K562 (cell line): Measurements from ENCODE around the gene INPP5K. TPM values are rescaled to one million over a fixed set of nuclear protein-coding genes. Genes with fewer than 3 reads are reported as not detected.

Experiments used
- ATAC-seq: fragments of 200-7000 bp; cut with Tn5 transposase; 3 replicates; pipeline ENCODE4 v1.9.1; 2020; ENCODE audit warnings: moderate library complexity
- BruUV-seq: library from RNA; stranded (reverse); fragments of 400-500 nt; replicated peaks from 2 replicates; lab custom pipeline; 2021; lab: Mats Ljungman, UMichigan
- CTCF ChIA-PET: fragments of 300-600 bp; formaldehyde crosslinking; extraction: SDS; loops from one replicate; lab custom pipeline; 2021; ENCODE audit warnings: low intra/inter-chr PET ratio; lab: Yijun Ruan, JAX
- POLR2A ChIA-PET: fragments of 300-600, 350-650 bp; sonication (Branson Sonifier 250); formaldehyde crosslinking; extraction: SDS; loops from one replicate; lab custom pipeline; 2021; ENCODE audit warnings: antibody characterized with exemption, inconsistent platforms; lab: Yijun Ruan, JAX
- DNase-seq, 4 experiments: peaks; one replicate each; pipeline versions ENCODE4 v3.0.0 to v3.0.0-alpha.2; 2011 to 2018; ENCODE audit warnings: low spot score in 3 of 4, mixed read lengths in 3 of 4; ENCODE audit errors: extremely low read depth in 1 of 4
- FAIRE-seq: peaks from 2 replicates; lab custom pipeline; 2011; peaks lifted over from hg19 to GRCh38; lab: Jason Lieb, UNC
- H2AFZ ChIP-seq: 2 replicates; pipeline ENCODE4 v1.6.0; 2011; ENCODE audit warnings: low read depth, low read length, control low read depth, inconsistent platforms
- H3K27ac ChIP-seq: fragments of 200-600 bp; 3 replicates; pipeline ENCODE4 v1.8.0; 2011; ENCODE audit warnings: low read depth, mild to moderate bottlenecking, control low read depth, inconsistent platforms, low read length, moderate library complexity, mixed read lengths; ENCODE audit errors: extremely low read depth
- H3K27me3 ChIP-seq, 2 experiments: fragments of 300-600 bp in 1 of 2; 2 replicates in 1 of 2; 3 replicates in 1 of 2; pipeline versions ENCODE4 v1.6.0 to v1.8.0; 2011; ENCODE audit warnings: inconsistent platforms in 2 of 2, low read length in 2 of 2, mild to moderate bottlenecking in 1 of 2, mixed read lengths in 1 of 2, moderate library complexity in 1 of 2; ENCODE audit not compliant: control insufficient read depth in 2 of 2, insufficient read depth in 2 of 2
- H3K36me3 ChIP-seq: fragments of 300-600 bp; 3 replicates; pipeline ENCODE4 v1.8.0; 2011; ENCODE audit warnings: mild to moderate bottlenecking, low read length, inconsistent platforms; ENCODE audit not compliant: control insufficient read depth, insufficient read depth
- H3K4me1 ChIP-seq, 2 experiments: fragments of 200-600 bp in 1 of 2; replicated peaks in 1 of 2; 2 replicates in 1 of 2; 3 replicates in 1 of 2; pipeline versions ENCODE4 v1.5.1 to v1.8.0; 2011; ENCODE audit warnings: inconsistent platforms in 2 of 2, low read length in 2 of 2, mild to moderate bottlenecking in 1 of 2, mixed read lengths in 1 of 2, moderate library complexity in 1 of 2; ENCODE audit not compliant: control insufficient read depth in 2 of 2, insufficient read depth in 2 of 2
- H3K4me2 ChIP-seq: 2 replicates; pipeline ENCODE4 v1.6.1; 2011; ENCODE audit warnings: low read length, control low read depth, inconsistent platforms, mixed read lengths; ENCODE audit not compliant: insufficient read depth
- H3K4me3 ChIP-seq: fragments of 200-600 bp; sonication (generic), shearing (Covaris generic); 2 replicates; pipeline ENCODE4 v1.5.1; 2016; ENCODE audit warnings: control low read depth, inconsistent platforms
- H3K79me2 ChIP-seq: fragments of 200-600 bp; 3 replicates; pipeline ENCODE4 v1.8.0; 2011; ENCODE audit warnings: low read length, inconsistent platforms; ENCODE audit not compliant: control insufficient read depth, insufficient read depth
- H3K9ac ChIP-seq, 2 experiments: 2 replicates each; pipeline versions ENCODE4 v1.6.0 to v1.6.1; 2011; ENCODE audit warnings: low read depth in 2 of 2, low read length in 2 of 2, control low read depth in 1 of 2, inconsistent platforms in 1 of 2, mild to moderate bottlenecking in 1 of 2, mixed read lengths in 1 of 2; ENCODE audit not compliant: insufficient read depth in 1 of 2
- H3K9me1 ChIP-seq: one replicate; pipeline ENCODE4 v1.6.0; 2011; ENCODE audit warnings: inconsistent platforms, mild to moderate bottlenecking, low read length, moderate library complexity; ENCODE audit not compliant: control insufficient read depth, insufficient read depth
- H3K9me3 ChIP-seq: replicated peaks from 2 replicates; pipeline ENCODE4 v1.5.1; 2011; ENCODE audit warnings: low read depth, low read length, inconsistent platforms; ENCODE audit not compliant: control insufficient read depth, insufficient read depth
- H4K20me1 ChIP-seq: replicated peaks from 2 replicates; pipeline ENCODE4 v1.6.1; 2011; ENCODE audit warnings: low read length, inconsistent platforms, mixed read lengths; ENCODE audit not compliant: control insufficient read depth, insufficient read depth
- L3MBTL2 ChIP-seq: fragments of 450-650 bp; IDR thresholded peaks from 2 replicates; pipeline ENCODE4 v1.6.1; 2016; ENCODE audit warnings: mild to moderate bottlenecking, moderate library complexity
- POLR2G ChIP-seq: fragments of 200-400 bp; formaldehyde crosslinking; IDR thresholded peaks from 2 replicates; pipeline ENCODE4 v1.6.1; 2017; ENCODE audit warnings: low read depth, mild to moderate bottlenecking, antibody characterized with exemption, low read length, moderate library complexity
- ZNF143 ChIP-seq: sonication (generic); formaldehyde crosslinking; IDR thresholded peaks from 2 replicates; pipeline ENCODE4 v1.9.0; 2022; ENCODE audit warnings: mild to moderate bottlenecking, missing genetic modification reagents
- WGBS: fragments of 100-300 bp; shearing (Covaris generic); methylation state at CpG from one replicate; pipeline ENCODE4 v1.1.6; 2016; ENCODE audit warnings: low coverage, mixed read lengths; ENCODE audit not compliant: insufficient coverage; ENCODE audit errors: missing lambda C conversion rate; 5-methylcytosine and 5-hydroxymethylcytosine counted together
- in situ Hi-C: fragments of 300-500 bp; cut with MboI; formaldehyde crosslinking; loops from 4 replicates; pipeline ENCODE4 v1.15.0; 2018; ENCODE audit warnings: inconsistent platforms, mixed read lengths
- intact Hi-C: fragments of 100-400 bp; cut with micrococcal nuclease; formaldehyde crosslinking; loops from 2 replicates; pipeline ENCODE4 v1.14.2; 2022
- polyA plus RNA-seq, 8 experiments: library from polyadenylated mRNA; depleted of rRNA in 4 of 8; stranded (reverse) in 5 of 8; unstranded in 3 of 8; fragments of >200 nt; fragmentation: Nextera tagmentation in 2 of 8; fragmentation: Illumina TruSeq in 1 of 8; extraction: Ambion mirVana in 2 of 8; extraction: Trizol in 1 of 8; gene quantifications; 2 replicates each; pipeline versions ENCODE4 v1.2.1 to v1.2.3, GENCODE V29; 2011 to 2014; ENCODE audit warnings: inconsistent platforms in 1 of 8, missing spikeins in 1 of 8
- total RNA-seq, 7 experiments: library from RNA; depleted of rRNA in 6 of 7; stranded (reverse); fragments of >200 nt in 6 of 7; fragmentation: Illumina TruSeq in 2 of 7; extraction: Trizol in 2 of 7; gene quantifications; 2 replicates each; pipeline versions ENCODE4 v1.2.1 to v1.2.3, GENCODE V29; 2011 to 2021; ENCODE audit warnings: low replicate concordance in 1 of 7
- TF ChIP-seq, protein P1 (sequence below), 2 experiments: IDR thresholded peaks; 2 replicates each; pipeline ENCODE4 v1.6.1; 2011; ENCODE audit warnings: borderline replicate concordance in 1 of 2, control low read depth in 1 of 2, low read depth in 1 of 2, low read length in 1 of 2, mild to moderate bottlenecking in 1 of 2, mixed read lengths in 1 of 2, moderate library complexity in 1 of 2; ENCODE audit not compliant: insufficient read depth in 1 of 2, insufficient read length in 1 of 2, poor library complexity in 1 of 2, severe bottlenecking in 1 of 2; ENCODE audit errors: extremely low read depth in 1 of 2
- TF ChIP-seq, protein P2 (sequence below): sonication (generic); formaldehyde crosslinking; IDR thresholded peaks from 2 replicates; pipeline ENCODE4 v1.8.0; 2023; ENCODE audit warnings: mild to moderate bottlenecking, missing genetic modification reagents

Gene INPP5K
- total and polyA plus RNA-seq, 9 of the 15 experiments (the other 6 are each of a cell fraction or from before 2014, with no cell fraction given), result 0.63 to 15.1 (median 10.1) TPM

DNA sequence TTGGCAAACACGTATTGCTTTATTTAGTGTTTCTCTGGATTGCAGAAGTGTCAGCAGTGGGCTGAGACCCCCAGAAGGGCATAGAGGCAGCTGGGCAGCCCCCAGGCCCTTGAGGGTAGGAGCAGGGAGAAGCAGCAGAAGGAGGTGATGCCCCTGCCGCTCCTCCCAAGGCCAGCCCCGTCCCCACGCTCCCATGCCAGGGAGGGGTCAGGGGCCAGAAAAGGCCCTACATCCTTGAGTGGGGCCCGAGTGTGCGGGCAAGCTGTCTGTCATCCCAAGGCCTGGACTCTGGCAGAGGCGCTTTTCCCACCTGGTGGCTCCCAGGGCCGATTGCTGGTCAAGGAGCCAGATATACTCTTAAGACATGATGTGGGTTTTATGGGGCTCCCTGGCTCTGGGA is 52.2 kb downstream of the INPP5K start:
- in situ Hi-C loops, result no loop called here
- BruUV-seq, result no TSS peak

DNA sequence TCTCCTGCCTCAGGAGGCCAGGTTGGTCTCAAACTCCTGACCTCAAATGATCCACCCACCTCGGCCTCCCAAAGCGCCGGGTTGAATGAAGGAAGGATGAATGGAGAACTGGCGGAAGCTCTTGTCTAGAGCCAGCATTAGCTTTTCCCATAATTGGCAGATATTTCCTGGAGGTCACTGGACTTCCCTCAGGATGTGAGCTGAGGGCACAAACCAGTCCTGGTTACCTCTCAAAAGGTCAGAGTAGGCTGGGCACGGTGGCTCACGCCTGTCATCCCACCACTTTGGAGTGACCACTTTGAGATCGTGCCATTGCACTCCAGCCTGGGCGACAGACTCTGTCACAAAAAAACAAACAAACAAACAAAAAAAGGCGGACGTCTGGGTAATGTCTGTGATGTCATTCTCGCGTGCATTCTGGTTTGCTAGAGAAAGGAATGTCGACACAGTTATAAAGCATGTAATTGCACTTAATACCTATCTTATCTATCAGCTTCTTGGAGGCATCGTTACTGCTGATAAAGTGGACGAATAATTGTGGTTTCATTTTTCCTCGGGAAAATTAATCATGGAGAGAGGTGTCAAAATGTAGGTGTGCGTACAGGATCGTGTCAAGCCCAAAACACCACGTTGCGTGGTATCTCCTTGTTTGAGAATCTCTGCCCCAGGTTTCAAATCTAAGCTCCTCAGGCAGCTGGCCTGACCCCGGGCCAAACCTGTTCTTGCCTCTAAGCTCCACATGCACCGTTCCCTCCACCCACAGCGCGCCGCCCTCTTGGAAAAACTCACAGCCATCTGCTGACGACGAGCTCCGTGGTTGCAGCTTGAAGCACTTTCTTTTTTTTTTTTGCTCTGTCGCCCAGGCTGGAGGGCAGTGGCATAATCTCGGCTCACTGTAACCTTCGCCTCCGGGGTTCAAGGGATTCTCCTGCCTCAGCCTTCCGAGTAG is 54.0 kb downstream of the INPP5K start:
- Histone ChIP-seq H3K4me3 (no peak overlapping the region), H2AFZ (no peak overlapping the region), H3K27ac (no peak overlapping the region), H3K4me2 (no peak overlapping the region; the same call in 1 of the 2 replicates), H3K9me1 (no peaks in the 10 kb centered on the region), H3K36me3 (peaks cover 4% of the 10 kb centered on the region; the same call in 1 of the 3 replicates), H3K79me2 (no peaks in the 10 kb centered on the region), H4K20me1 (no peaks in the 10 kb centered on the region), H3K4me1 (peaks cover 10 to 18% of the 10 kb centered on the region in 2 experiments; a peak in 3 of 5 replicates), H3K9ac (peak overlapping the region in 1 of 2 experiments; percentile 31; a peak in 1 of 4 replicates), H3K27me3 (no peaks in the 10 kb centered on the region), H3K9me3 (no peaks in the 10 kb centered on the region)
- CTCF ChIA-PET, result interaction anchor here (0.7 kb wide), 1 partner anchor 42 kb away, joined by 3 read pairs; no protein-coding TSS in a partner anchor
- FAIRE-seq, result peak; percentile 6
- peak in 1 of 4 experiments; percentile 22 for DNase-seq
- in situ Hi-C loops (no loop called here), intact Hi-C loops (no loop called here)
- 49% methylated on average over 29 of the region's 33 CpGs for WGBS
- peak; percentile 49; the same call in 2 of the 3 replicates for ATAC-seq
- POLR2A ChIA-PET, result interaction anchor here (0.6 to 1.5 kb wide), 11 partner anchors 9 to 346 kb away, joined by 3 to 6 read pairs (median 3); partner anchors contain the start of gene MYO1C
- BruUV-seq, result no TSS peak
- TF ChIP-seq, protein P1, sequence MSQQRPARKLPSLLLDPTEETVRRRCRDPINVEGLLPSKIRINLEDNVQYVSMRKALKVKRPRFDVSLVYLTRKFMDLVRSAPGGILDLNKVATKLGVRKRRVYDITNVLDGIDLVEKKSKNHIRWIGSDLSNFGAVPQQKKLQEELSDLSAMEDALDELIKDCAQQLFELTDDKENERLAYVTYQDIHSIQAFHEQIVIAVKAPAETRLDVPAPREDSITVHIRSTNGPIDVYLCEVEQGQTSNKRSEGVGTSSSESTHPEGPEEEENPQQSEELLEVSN (IDR thresholded peaks at IDR 0.05; ENCODE audit: borderline replicate concordance in 1 of 2, extremely low read depth in 1 of 2, insufficient read depth in 1 of 2, insufficient read length in 1 of 2, low read depth in 1 of 2, low read length in 1 of 2, poor library complexity in 1 of 2, severe bottlenecking in 1 of 2), result peak in 1 of 2 experiments; percentile 83
- 0 out of 2 replicates have a peak, but pooled peaks have one; percentile 28 for TF ChIP-seq POLR2G
- peak; percentile 46; the same call in 1 of the 2 replicates for TF ChIP-seq L3MBTL2
- TF ChIP-seq, protein P2, sequence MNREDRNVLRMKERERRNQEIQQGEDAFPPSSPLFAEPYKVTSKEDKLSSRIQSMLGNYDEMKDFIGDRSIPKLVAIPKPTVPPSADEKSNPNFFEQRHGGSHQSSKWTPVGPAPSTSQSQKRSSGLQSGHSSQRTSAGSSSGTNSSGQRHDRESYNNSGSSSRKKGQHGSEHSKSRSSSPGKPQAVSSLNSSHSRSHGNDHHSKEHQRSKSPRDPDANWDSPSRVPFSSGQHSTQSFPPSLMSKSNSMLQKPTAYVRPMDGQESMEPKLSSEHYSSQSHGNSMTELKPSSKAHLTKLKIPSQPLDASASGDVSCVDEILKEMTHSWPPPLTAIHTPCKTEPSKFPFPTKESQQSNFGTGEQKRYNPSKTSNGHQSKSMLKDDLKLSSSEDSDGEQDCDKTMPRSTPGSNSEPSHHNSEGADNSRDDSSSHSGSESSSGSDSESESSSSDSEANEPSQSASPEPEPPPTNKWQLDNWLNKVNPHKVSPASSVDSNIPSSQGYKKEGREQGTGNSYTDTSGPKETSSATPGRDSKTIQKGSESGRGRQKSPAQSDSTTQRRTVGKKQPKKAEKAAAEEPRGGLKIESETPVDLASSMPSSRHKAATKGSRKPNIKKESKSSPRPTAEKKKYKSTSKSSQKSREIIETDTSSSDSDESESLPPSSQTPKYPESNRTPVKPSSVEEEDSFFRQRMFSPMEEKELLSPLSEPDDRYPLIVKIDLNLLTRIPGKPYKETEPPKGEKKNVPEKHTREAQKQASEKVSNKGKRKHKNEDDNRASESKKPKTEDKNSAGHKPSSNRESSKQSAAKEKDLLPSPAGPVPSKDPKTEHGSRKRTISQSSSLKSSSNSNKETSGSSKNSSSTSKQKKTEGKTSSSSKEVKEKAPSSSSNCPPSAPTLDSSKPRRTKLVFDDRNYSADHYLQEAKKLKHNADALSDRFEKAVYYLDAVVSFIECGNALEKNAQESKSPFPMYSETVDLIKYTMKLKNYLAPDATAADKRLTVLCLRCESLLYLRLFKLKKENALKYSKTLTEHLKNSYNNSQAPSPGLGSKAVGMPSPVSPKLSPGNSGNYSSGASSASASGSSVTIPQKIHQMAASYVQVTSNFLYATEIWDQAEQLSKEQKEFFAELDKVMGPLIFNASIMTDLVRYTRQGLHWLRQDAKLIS (CRISPR knock-in tag), result no peak

More for the DNA sequence above, 52.2 kb downstream of the INPP5K start:
- Histone ChIP-seq H3K36me3 (peaks cover 19% of the 10 kb centered on the region; the same call in 2 of the 3 replicates), H3K79me2 (no peaks in the 10 kb centered on the region), H3K4me2 (no peak overlapping the region), H3K9ac (no peak overlapping the region), H4K20me1 (no peaks in the 10 kb centered on the region), H3K4me1 (peaks cover 8 to 26% of the 10 kb centered on the region in 2 experiments; a peak in 3 of 5 replicates), H3K9me1 (no peaks in the 10 kb centered on the region), H3K4me3 (no peak overlapping the region), H3K27ac (no peak overlapping the region), H3K9me3 (no peaks in the 10 kb centered on the region), H3K27me3 (no peaks in the 10 kb centered on the region), H2AFZ (no peak overlapping the region)
- intact Hi-C loops, result no loop called here
- DNase-seq (no peak), FAIRE-seq (no peak), ATAC-seq (no peak)
- CTCF ChIA-PET, result no interaction called here
- TF ChIP-seq POLR2G, result peak; percentile 34; the same call in 1 of the 2 replicates
- TF ChIP-seq ZNF143 (CRISPR knock-in tag), result no peak
- POLR2A ChIA-PET, result interaction anchor here (1.1 kb wide), 1 partner anchor 16 kb away, joined by 3 read pairs; no protein-coding TSS in a partner anchor
- 96% methylated on average over 4 of the region's 8 CpGs for WGBS
